H9 (cell line): Measurements from ENCODE around the gene SESTD1. TPM values are rescaled to one million over a fixed set of nuclear protein-coding genes. Genes with fewer than 3 reads are reported as not detected.

ENCODE experiments used
- DNase-seq: peaks from one replicate; pipeline ENCODE4 v3.0.0-alpha.2; 2017
- H2AFZ ChIP-seq: one replicate; pipeline ENCODE4 v1.6.1; 2013; ENCODE audit warnings: mild to moderate bottlenecking, low read length, control low read depth, moderate library complexity
- H2AK5ac ChIP-seq: 2 replicates; pipeline ENCODE4 v1.6.1; 2013; ENCODE audit warnings: low read length, control low read depth, mixed read lengths; ENCODE audit not compliant: insufficient read length
- H2BK120ac ChIP-seq: one replicate; pipeline ENCODE4 v1.6.1; 2013; ENCODE audit warnings: low read depth, mild to moderate bottlenecking, low read length, control low read depth, inconsistent platforms; ENCODE audit not compliant: poor library complexity, severe bottlenecking
- H2BK12ac ChIP-seq: 2 replicates; pipeline ENCODE4 v1.6.1; 2013; ENCODE audit warnings: low read length, control low read depth, mixed read lengths, low read depth; ENCODE audit not compliant: insufficient read length
- H2BK15ac ChIP-seq: 2 replicates; pipeline ENCODE4 v1.6.1; 2013; ENCODE audit warnings: low read depth, low read length, control low read depth
- H2BK20ac ChIP-seq: one replicate; pipeline ENCODE4 v1.6.1; 2013; ENCODE audit warnings: low read depth, mild to moderate bottlenecking, low read length, control low read depth, inconsistent platforms; ENCODE audit not compliant: poor library complexity, severe bottlenecking
- H2BK5ac ChIP-seq: 2 replicates; pipeline ENCODE4 v1.6.1; 2013; ENCODE audit warnings: low read length, control low read depth, mixed read lengths; ENCODE audit not compliant: insufficient read length
- H3K14ac ChIP-seq: 2 replicates; pipeline ENCODE4 v1.6.1; 2013; ENCODE audit warnings: low read length, control low read depth; ENCODE audit not compliant: insufficient read depth
- H3K18ac ChIP-seq: 2 replicates; pipeline ENCODE4 v1.6.1; 2013; ENCODE audit warnings: low read depth, mild to moderate bottlenecking, mixed read lengths, low read length, control low read depth; ENCODE audit not compliant: insufficient read length
- H3K23ac ChIP-seq: 2 replicates; pipeline ENCODE4 v1.6.1; 2013; ENCODE audit warnings: low read length, control low read depth, mixed read lengths, low read depth; ENCODE audit not compliant: insufficient read length
- H3K23me2 ChIP-seq: 2 replicates; pipeline ENCODE4 v1.6.1; 2013; ENCODE audit warnings: low read depth, mild to moderate bottlenecking, mixed read lengths, low read length, control low read depth; ENCODE audit not compliant: insufficient read length, poor library complexity, severe bottlenecking
- H3K27ac ChIP-seq: 2 replicates; pipeline ENCODE4 v1.5.1; 2013; ENCODE audit warnings: low read length, control low read depth, mixed read lengths, low read depth; ENCODE audit not compliant: insufficient read length
- H3K27me3 ChIP-seq: 2 replicates; pipeline ENCODE4 v1.6.1; 2013; ENCODE audit warnings: low read length, control low read depth, inconsistent platforms; ENCODE audit not compliant: insufficient read depth
- H3K4ac ChIP-seq: 2 replicates; pipeline ENCODE4 v1.6.1; 2013; ENCODE audit warnings: low read depth, mild to moderate bottlenecking, control low read depth, inconsistent platforms, low read length, moderate library complexity
- H3K4me1 ChIP-seq: 2 replicates; pipeline ENCODE4 v1.6.1; 2013; ENCODE audit warnings: low read length, control low read depth, inconsistent platforms; ENCODE audit not compliant: insufficient read depth
- H3K4me2 ChIP-seq: 2 replicates; pipeline ENCODE4 v1.6.1; 2013; ENCODE audit warnings: low read length, control low read depth, mixed read lengths; ENCODE audit not compliant: insufficient read length, insufficient read depth
- H3K56ac ChIP-seq: 2 replicates; pipeline ENCODE4 v1.6.1; 2013; ENCODE audit warnings: low read depth, mild to moderate bottlenecking, mixed read lengths, low read length, control low read depth; ENCODE audit not compliant: insufficient read length
- H3K79me1 ChIP-seq: 2 replicates; pipeline ENCODE4 v1.6.1; 2013; ENCODE audit warnings: low read depth, mild to moderate bottlenecking, moderate library complexity, low read length, control low read depth, inconsistent platforms; ENCODE audit not compliant: insufficient read depth, poor library complexity, severe bottlenecking
- H3K79me2 ChIP-seq: 2 replicates; pipeline ENCODE4 v1.6.1; 2013; ENCODE audit warnings: low read length, control low read depth, inconsistent platforms; ENCODE audit not compliant: insufficient read depth
- H3K9ac ChIP-seq: 2 replicates; pipeline ENCODE4 v1.6.1; 2013; ENCODE audit warnings: low read length, control low read depth, mixed read lengths; ENCODE audit not compliant: insufficient read length; ENCODE audit errors: extremely low read depth
- H3K9me3 ChIP-seq: one replicate; pipeline ENCODE4 v1.6.1; 2013; ENCODE audit warnings: low read depth, low read length, inconsistent platforms; ENCODE audit not compliant: control insufficient read depth
- H3T11ph ChIP-seq: one replicate; pipeline ENCODE4 v1.6.1; 2013; ENCODE audit warnings: mild to moderate bottlenecking, low read length, control low read depth, inconsistent platforms
- H4K20me1 ChIP-seq: one replicate; pipeline ENCODE4 v1.6.1; 2013; ENCODE audit not compliant: control insufficient read depth, insufficient read length, insufficient read depth
- H4K5ac ChIP-seq: 2 replicates; pipeline ENCODE4 v1.6.1; 2013; ENCODE audit warnings: low read depth, mild to moderate bottlenecking, mixed read lengths, low read length, control low read depth; ENCODE audit not compliant: insufficient read length
- H4K8ac ChIP-seq: replicated peaks from 2 replicates; pipeline ENCODE4 v1.6.1; 2013; ENCODE audit warnings: low read length, control low read depth, mixed read lengths, low read depth; ENCODE audit not compliant: insufficient read length
- H4K91ac ChIP-seq: 2 replicates; pipeline ENCODE4 v1.6.1; 2013; ENCODE audit warnings: low read depth, mild to moderate bottlenecking, moderate library complexity, mixed read lengths, low read length, control low read depth; ENCODE audit not compliant: insufficient read length
- H3K27ac Mint-ChIP-seq, 3 experiments: 2 replicates in 2 of 3; 3 replicates in 1 of 3; pipeline ENCODE4 v1.8.0; 2020 to 2021; ENCODE audit warnings: mixed read lengths in 3 of 3, mild to moderate bottlenecking in 1 of 3, moderate library complexity in 1 of 3
- H3K27me3 Mint-ChIP-seq: 2 replicates; pipeline ENCODE4 v1.8.0; 2021; ENCODE audit warnings: low read depth, mild to moderate bottlenecking, moderate library complexity, mixed read lengths
- H3K36me3 Mint-ChIP-seq, 3 experiments: 2 replicates in 2 of 3; 3 replicates in 1 of 3; pipeline ENCODE4 v1.8.0; 2020 to 2021; ENCODE audit warnings: low read depth in 3 of 3, mixed read lengths in 3 of 3; ENCODE audit not compliant: insufficient read depth in 1 of 3
- H3K4me1 Mint-ChIP-seq, 2 experiments: 2 replicates each; pipeline ENCODE4 v1.8.0; 2020; ENCODE audit warnings: mixed read lengths in 2 of 2
- H3K4me3 Mint-ChIP-seq, 2 experiments: 2 replicates in 1 of 2; 3 replicates in 1 of 2; pipeline ENCODE4 v1.8.0; 2020 to 2021; ENCODE audit warnings: mild to moderate bottlenecking in 2 of 2, mixed read lengths in 2 of 2, moderate library complexity in 1 of 2
- H3K9me3 Mint-ChIP-seq, 2 experiments: 2 replicates in 1 of 2; 3 replicates in 1 of 2; pipeline ENCODE4 v1.8.0; 2020; ENCODE audit warnings: mild to moderate bottlenecking in 2 of 2, mixed read lengths in 2 of 2, moderate library complexity in 1 of 2
- WGBS: extraction: QIAGEN DNeasy Blood & Tissue Kit; methylation state at CpG from one replicate; pipeline ENCODE4 v1.1.7; 2013; ENCODE audit warnings: missing lambda C conversion rate, low lambda C conversion rate, mixed read lengths; ENCODE audit not compliant: insufficient read length; ENCODE audit errors: extremely low coverage; 5-methylcytosine and 5-hydroxymethylcytosine counted together
- total RNA-seq: library from RNA; stranded (reverse); gene quantifications from 2 replicates; pipeline ENCODE4 v1.2.1, GENCODE V29; 2021
- TF ChIP-seq, protein P1 (sequence below): fragments of 200-600 bp; sonication (generic); conservative IDR thresholded peaks from 3 replicates; pipeline ENCODE4 v1.8.0; 2021; ENCODE audit warnings: antibody characterized with exemption, mild to moderate bottlenecking

The SESTD1 gene
- total RNA-seq, 1 experiment from 2014 or later: 44.4 TPM

GRCh38 chr2:179179719-179180118, 84.9 kb downstream of the SESTD1 start:
- H3K36me3 Mint-ChIP-seq: peaks cover 4 to 6% (median 4%) of the 10 kb centered on the region in 3 experiments; a peak in 6 of 7 replicates
- H2BK12ac ChIP-seq: no peak overlapping the region

More at GRCh38 chr2:179179719-179180118, 84.9 kb downstream of the SESTD1 start:
- no peak for DNase-seq
- Histone ChIP-seq H3K56ac (no peak overlapping the region), H3K4ac (no peak overlapping the region), H3K23ac (no peak overlapping the region), H2BK120ac (no peak overlapping the region), H2BK20ac (no peak overlapping the region), H3T11ph (no peak overlapping the region), H4K20me1 (no peaks in the 10 kb centered on the region), H2AFZ (no peak overlapping the region), H3K18ac (no peak overlapping the region), H4K5ac (no peak overlapping the region), H3K27me3 (no peaks in the 10 kb centered on the region), H2BK15ac (no peak overlapping the region), H3K79me2 (no peaks in the 10 kb centered on the region), H3K9me3 (no peaks in the 10 kb centered on the region), H3K27ac (no peak overlapping the region), H3K14ac (no peak overlapping the region), H3K23me2 (no peaks in the 10 kb centered on the region), H3K79me1 (no peaks in the 10 kb centered on the region), H4K8ac (no peak overlapping the region), H3K4me1 (peaks cover 10% of the 10 kb centered on the region), H3K9ac (no peak overlapping the region), H3K4me2 (no peak overlapping the region), H2BK5ac (no peak overlapping the region), H4K91ac (no peak overlapping the region), H2AK5ac (no peak overlapping the region)
- Mint-ChIP-seq H3K27me3 (no peaks in the 10 kb centered on the region), H3K4me3 (no peak overlapping the region), H3K4me1 (peaks cover 24 to 46% of the 10 kb centered on the region in 2 experiments), H3K27ac (peak overlapping the region; percentile 52 to 93 (median 76)), H3K9me3 (no peaks in the 10 kb centered on the region)
- TF ChIP-seq, protein P1, sequence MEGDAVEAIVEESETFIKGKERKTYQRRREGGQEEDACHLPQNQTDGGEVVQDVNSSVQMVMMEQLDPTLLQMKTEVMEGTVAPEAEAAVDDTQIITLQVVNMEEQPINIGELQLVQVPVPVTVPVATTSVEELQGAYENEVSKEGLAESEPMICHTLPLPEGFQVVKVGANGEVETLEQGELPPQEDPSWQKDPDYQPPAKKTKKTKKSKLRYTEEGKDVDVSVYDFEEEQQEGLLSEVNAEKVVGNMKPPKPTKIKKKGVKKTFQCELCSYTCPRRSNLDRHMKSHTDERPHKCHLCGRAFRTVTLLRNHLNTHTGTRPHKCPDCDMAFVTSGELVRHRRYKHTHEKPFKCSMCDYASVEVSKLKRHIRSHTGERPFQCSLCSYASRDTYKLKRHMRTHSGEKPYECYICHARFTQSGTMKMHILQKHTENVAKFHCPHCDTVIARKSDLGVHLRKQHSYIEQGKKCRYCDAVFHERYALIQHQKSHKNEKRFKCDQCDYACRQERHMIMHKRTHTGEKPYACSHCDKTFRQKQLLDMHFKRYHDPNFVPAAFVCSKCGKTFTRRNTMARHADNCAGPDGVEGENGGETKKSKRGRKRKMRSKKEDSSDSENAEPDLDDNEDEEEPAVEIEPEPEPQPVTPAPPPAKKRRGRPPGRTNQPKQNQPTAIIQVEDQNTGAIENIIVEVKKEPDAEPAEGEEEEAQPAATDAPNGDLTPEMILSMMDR: no peak
- WGBS: no CpG with 5 or more reads among the region's 2 CpGs
